ENCODE results near the gene CEACAM19. TPM values are rescaled to one million over a fixed set of nuclear protein-coding genes. Genes with fewer than 3 reads are reported as not detected.

CEACAM19 gene
- total and polyA plus RNA-seq, 2 of the 13 experiments (the other 11 are each of a cell fraction or from before 2014, with no cell fraction given), result 1.3 to 4.0 TPM

- TF ChIP-seq BCLAF1 (IDR thresholded peaks at IDR 0.05), result no peak
- no peak for TF ChIP-seq RFX1 (IDR thresholded peaks at IDR 0.05)
- TF ChIP-seq HOXA3 (CRISPR knock-in tag; IDR thresholded peaks at IDR 0.05), result peak; percentile 30; the same call in 1 of the 2 replicates
- TF ChIP-seq DDIT3 (CRISPR knock-in tag; IDR thresholded peaks at IDR 0.05), result no peak
- TF ChIP-seq NR2C2 (CRISPR knock-in tag; IDR thresholded peaks at IDR 0.05; ENCODE audit: borderline replicate concordance), result no peak
- TF ChIP-seq MTF2 (CRISPR knock-in tag; IDR thresholded peaks at IDR 0.05; ENCODE audit: borderline replicate concordance), result no peak
- no peak for TF ChIP-seq MTA3 (CRISPR knock-in tag; IDR thresholded peaks at IDR 0.05)
- TF ChIP-seq ZNF691 (CRISPR knock-in tag; IDR thresholded peaks at IDR 0.05; ENCODE audit: borderline replicate concordance, low read depth), result no peak
- no peak for TF ChIP-seq RFX5 (IDR thresholded peaks at IDR 0.05; ENCODE audit: low read depth, low read length)
- no peak for TF ChIP-seq ZNF761 (CRISPR knock-in tag; conservative IDR thresholded peaks at IDR 0.05)
- TF ChIP-seq CC2D1A (CRISPR knock-in tag; IDR thresholded peaks at IDR 0.05), result no peak
- TF ChIP-seq E2F2 (CRISPR knock-in tag; IDR thresholded peaks at IDR 0.05; ENCODE audit: borderline replicate concordance), result no peak
- TF ChIP-seq HDAC1 (CRISPR knock-in tag; IDR thresholded peaks at IDR 0.05), result peak; percentile 34; the same call in 1 of the 2 replicates
- TF ChIP-seq ELF1 (CRISPR knock-in tag; IDR thresholded peaks at IDR 0.05), result no peak
- no peak for TF ChIP-seq ZNF589 (CRISPR knock-in tag; conservative IDR thresholded peaks at IDR 0.05)
- TF ChIP-seq SP4 (CRISPR knock-in tag; IDR thresholded peaks at IDR 0.05), result no peak
- TF ChIP-seq ZNF879 (CRISPR knock-in tag; IDR thresholded peaks at IDR 0.05), result no peak
- TF ChIP-seq BRF2 (CRISPR knock-in tag; IDR thresholded peaks at IDR 0.05), result no peak
- peak; percentile 35; the same call in 1 of the 2 replicates for TF ChIP-seq HDAC2 (CRISPR knock-in tag; IDR thresholded peaks at IDR 0.05)
- no peak for TF ChIP-seq DBP (CRISPR knock-in tag; IDR thresholded peaks at IDR 0.05; ENCODE audit: not compliant biosample characterization)
- TF ChIP-seq ATF7-NPFF (CRISPR knock-in tag; IDR thresholded peaks at IDR 0.05; ENCODE audit: low read depth), result no peak
- no peak for TF ChIP-seq ZNF577 (CRISPR knock-in tag; IDR thresholded peaks at IDR 0.05; ENCODE audit: borderline replicate concordance, low read depth)
- no peak for TF ChIP-seq SRSF4 (IDR thresholded peaks at IDR 0.05; ENCODE audit: low read depth, low read length, poor library complexity, severe bottlenecking)
These were observed 45.1 kb upstream of the CEACAM19 start (continued) for GRCh38 chr19:44626048-44626624.
